ENCODE measurements around the gene ATG101. TPM values are rescaled to one million over a fixed set of nuclear protein-coding genes. Genes with fewer than 3 reads are reported as not detected.
A peak's percentile ranks its signal among the peaks of the same experiment; 100 is the strongest.

ATG101 gene
- total and polyA plus RNA-seq, 2 of the 13 experiments (the other 11 are each of a cell fraction or from before 2014, with no cell fraction given): 58.2 to 67.7 TPM

GRCh38 chr12:52062167-52063081 is 7.4 kb upstream of the ATG101 start:
- H3K9ac ChIP-seq (ENCODE audit: insufficient read depth, low read depth, low read length): peak overlapping the region; percentile 67
- peaks cover 61% of the 10 kb centered on the region for H3K4me1 ChIP-seq (ENCODE audit: insufficient read depth, low read length)
- TSS peak; percentile 60 for BruUV-seq (replicated peaks)
- peak overlapping the region in 1 of 3 experiments; percentile 38; a peak in 1 of 6 replicates for H3K4me3 ChIP-seq (replicated peaks in 1 of 3; ENCODE audit: insufficient read depth in 1 of 3, low read depth in 2 of 3, low read length in 3 of 3)
- POLR2A ChIA-PET: interaction anchor here (0.8 to 5.3 kb wide), 5 partner anchors 8 to 37 kb away, joined by 3 to 58 read pairs (median 4); partner anchors contain the start of genes ATG101 and NR4A1
- no peaks in the 10 kb centered on the region for H3K79me2 ChIP-seq (ENCODE audit: insufficient read depth, low read length)
- H3K36me3 ChIP-seq (replicated peaks in 1 of 2; ENCODE audit: control insufficient read depth in 1 of 2, insufficient read depth in 2 of 2, low read length in 2 of 2): peaks cover 0 to 17% of the 10 kb centered on the region in 2 experiments; a peak in 4 of 5 replicates
- no peak for DNase-seq (ENCODE audit: low spot score)
- no peak overlapping the region for H2AFZ ChIP-seq (ENCODE audit: low read length)
- ATAC-seq: peak; percentile 58
- CTCF ChIA-PET (ENCODE audit: low intra/inter-chr PET ratio, low total read pairs): no interaction called here
- H3K4me2 ChIP-seq (ENCODE audit: low read depth, low read length): peak overlapping the region; percentile 42
- in situ Hi-C loops (cut with HindIII; ENCODE audit: extremely low pct_ligation_motif_present, low pct_unique_long_range_greater_than_20kb) (no loop called here), intact Hi-C loops (cut with micrococcal nuclease; ENCODE audit: unreplicated experiment) (no loop called here)
- FAIRE-seq: no peak
- peak overlapping the region; percentile 81 for H3K27ac ChIP-seq (ENCODE audit: extremely low read length, insufficient read depth, low read length)
- H4K20me1 ChIP-seq (ENCODE audit: insufficient read depth, low read length): no peaks in the 10 kb centered on the region
- no peaks in the 10 kb centered on the region for H3K27me3 ChIP-seq (ENCODE audit: control insufficient read depth in 1 of 2, insufficient read depth in 2 of 2, low read length in 2 of 2)
- WGBS (ENCODE audit: low lambda C conversion rate): 59% methylated on average over 2 of the region's 6 CpGs
- H3K9me3 ChIP-seq (ENCODE audit: low read length): no peaks in the 10 kb centered on the region
- TF ChIP-seq ZNF431 (CRISPR knock-in tag; IDR thresholded peaks at IDR 0.05; ENCODE audit: borderline replicate concordance, low read depth): no peak
- TF ChIP-seq NFATC3 (CRISPR knock-in tag; IDR thresholded peaks at IDR 0.05): no peak
- no peak for TF ChIP-seq CHD2 (IDR thresholded peaks at IDR 0.05; ENCODE audit: low read depth, low read length)
- no peak for TF ChIP-seq ZNF720 (CRISPR knock-in tag; IDR thresholded peaks at IDR 0.05)
- no peak; the same call in none of the 2 replicates for TF ChIP-seq RXRA (CRISPR knock-in tag; IDR thresholded peaks at IDR 0.05)
- TF ChIP-seq ZNF530 (CRISPR knock-in tag; IDR thresholded peaks at IDR 0.05; ENCODE audit: low read depth): no peak
- peak; percentile 10; the same call in 1 of the 2 replicates for TF ChIP-seq PAXIP1 (CRISPR knock-in tag; conservative IDR thresholded peaks at IDR 0.05)
- no peak for TF ChIP-seq ZNF850 (CRISPR knock-in tag; conservative IDR thresholded peaks at IDR 0.05)
- no peak for TF ChIP-seq ZNF562 (CRISPR knock-in tag; IDR thresholded peaks at IDR 0.05; ENCODE audit: borderline replicate concordance)
- no peak for TF ChIP-seq ZNF75D (CRISPR knock-in tag; IDR thresholded peaks at IDR 0.05; ENCODE audit: borderline replicate concordance)
- TF ChIP-seq TP53 (CRISPR knock-in tag; conservative IDR thresholded peaks at IDR 0.05): no peak
- no peak for TF ChIP-seq ZNF337 (CRISPR knock-in tag; IDR thresholded peaks at IDR 0.05; ENCODE audit: borderline replicate concordance, low read depth)
- TF ChIP-seq POLR2A (IDR thresholded peaks at IDR 0.05; ENCODE audit: insufficient read depth in 1 of 2, low read depth in 2 of 2, low read length in 2 of 2): 0 out of 4 replicates have a peak, but pooled peaks of 1 of the 2 experiments have one; percentile 21
- no peak for TF ChIP-seq PATZ1 (CRISPR knock-in tag; IDR thresholded peaks at IDR 0.05)
- no peak for TF ChIP-seq BRF2 (CRISPR knock-in tag; IDR thresholded peaks at IDR 0.05)
- no peak for TF ChIP-seq SRY (CRISPR knock-in tag; IDR thresholded peaks at IDR 0.05)
- 0 out of 2 replicates have a peak, but pooled peaks have one; percentile 8 for TF ChIP-seq ZBTB7A (CRISPR knock-in tag; IDR thresholded peaks at IDR 0.05)

All from HepG2 (cell line).